Measurements from ENCODE around the gene C18orf63.

DNA sequence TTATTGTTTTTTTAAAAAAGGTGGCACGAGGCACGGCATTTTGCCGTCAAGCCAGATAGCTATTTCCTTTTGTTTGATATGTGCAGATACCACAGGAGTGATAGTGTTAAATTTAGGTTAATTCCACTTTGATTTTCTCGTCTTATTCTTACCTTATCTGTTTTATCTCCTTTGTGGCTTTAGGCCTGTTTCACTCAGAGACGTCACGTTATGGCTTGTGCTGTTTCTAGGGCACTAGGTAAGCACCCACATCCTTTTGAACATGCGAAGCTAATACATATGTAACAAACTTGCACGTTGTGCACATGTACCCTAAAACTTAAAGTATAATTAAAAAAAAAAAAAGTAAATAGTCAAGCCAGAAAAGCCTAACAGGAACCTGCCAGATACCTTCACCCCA, 57.8 kb downstream of the C18orf63 start:
- TF ChIP-seq CTCF (IDR thresholded peaks at IDR 0.05) (no peak), POLR2A (IDR thresholded peaks at IDR 0.05) (no peak)
